Choroid plexus epithelial cell (primary cell): ENCODE results near the gene HBZ.
"Not testable (repeated sequence)": the region's sequence is repeated elsewhere in the genome, so short reads cannot be mapped to it uniquely, and the experiment has no call there.

Experiments used
- DNase-seq: peaks from one replicate; pipeline ENCODE4 v3.0.0-alpha.2; 2010; ENCODE audit warnings: low read depth
- H3K4me3 ChIP-seq: 2 replicates; pipeline ENCODE4 v1.5.1; 2011; ENCODE audit warnings: low read depth, mild to moderate bottlenecking, control low read depth, low read length, moderate library complexity
- CTCF ChIP-seq: conservative IDR thresholded peaks from 2 replicates; pipeline ENCODE4 v1.5.1; 2011; ENCODE audit warnings: low read depth, mild to moderate bottlenecking, control low read depth, inconsistent platforms, low read length, moderate library complexity

Gene HBZ

GRCh38 chr16:175011-175949 lies 22.8 kb downstream of the HBZ start:
- TF ChIP-seq CTCF: no peak
- H3K4me3 ChIP-seq: no peak overlapping the region
- no peak for DNase-seq

- DNase-seq, H3K4me3 ChIP-seq: not testable (repeated sequence)
Measured at GRCh38 chr16:176006-176405, 23.6 kb downstream of the HBZ start.

- DNase-seq: not testable (repeated sequence)
Measured at GRCh38 chr16:176477-177382, 24.3 kb downstream of the HBZ start, which contains the start of gene HBA1. HBA1 (plus strand) TSS chr16:176680; CDS start chr16:176717, 37 bp downstream.

GRCh38 chr16:177394-177822 lies 25.0 kb downstream of the HBZ start:
- TF ChIP-seq CTCF: no peak
- peak; percentile 21 for DNase-seq
- H3K4me3 ChIP-seq: no peak overlapping the region

More at GRCh38 chr16:176477-177382, 24.3 kb downstream of the HBZ start, which contains the start of gene HBA1:
- not testable (repeated sequence) for H3K4me3 ChIP-seq

- no peak overlapping the region for H3K4me3 ChIP-seq
- DNase-seq: no peak
- no peak for TF ChIP-seq CTCF
Measured at GRCh38 chr16:177981-178667, 25.7 kb downstream of the HBZ start.

- no peak overlapping the region for H3K4me3 ChIP-seq
- TF ChIP-seq CTCF: no peak
- no peak for DNase-seq
Measured at GRCh38 chr16:178668-179015, 26.2 kb downstream of the HBZ start.

GRCh38 chr16:179211-180092 lies 27.0 kb downstream of the HBZ start:
- DNase-seq: no peak
- H3K4me3 ChIP-seq: no peak overlapping the region
- no peak for TF ChIP-seq CTCF
